CD4-positive, alpha-beta T cell treated with Interleukin-1 beta for 1 hour (primary cell): ENCODE data around the gene EFNA3.

Source experiments
- DNase-seq, 2 donors: peaks; one replicate each; pipeline ENCODE4 v3.0.0-alpha.2; 2020 to 2022

The EFNA3 gene

DNA sequence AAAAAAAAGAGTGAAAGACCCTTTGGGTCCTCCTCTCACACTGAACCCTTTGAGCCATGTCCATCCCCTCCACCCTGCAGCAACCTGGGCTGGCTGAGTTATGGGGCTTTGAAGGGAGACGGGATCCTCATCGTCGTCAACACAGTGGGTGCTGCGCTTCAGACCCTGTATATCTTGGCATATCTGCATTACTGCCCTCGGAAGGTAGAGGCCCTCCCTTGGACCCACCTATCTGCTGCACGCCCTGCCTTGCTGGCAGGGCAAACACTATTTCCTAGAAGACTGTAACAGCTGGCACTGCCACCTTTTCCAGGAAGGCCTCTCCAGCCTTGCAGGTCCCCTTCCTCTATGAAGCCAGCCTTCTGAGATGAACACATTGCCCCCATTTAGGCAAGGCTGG lies 58.1 kb downstream of the EFNA3 start:
- DNase-seq: peak; percentile 9 to 14
